Sigmoid colon (tissue), 3 donors: Measurements from ENCODE around the gene HUS1.
"Not testable (repeated sequence)": the region's sequence is repeated elsewhere in the genome, so short reads cannot be mapped to it uniquely, and the experiment has no call there.

ENCODE experiments used
- POLR2A ChIP-seq, 2 donors: fragments of 450-650 bp; IDR thresholded peaks; one replicate each; pipeline ENCODE4 v1.6.1; 2016; ENCODE audit warnings: antibody characterized with exemption in 2 of 2, mild to moderate bottlenecking in 2 of 2, moderate library complexity in 2 of 2
- TF ChIP-seq, protein P1 (sequence below), 4 experiments: fragments of 450-650 bp in 3 of 4; fragments of 200-600 bp in 1 of 4; IDR thresholded peaks; one replicate each; pipeline ENCODE4 v1.5.1; 2016 to 2019; ENCODE audit warnings: antibody characterized with exemption in 4 of 4, mild to moderate bottlenecking in 3 of 4, moderate library complexity in 2 of 4

DNA sequence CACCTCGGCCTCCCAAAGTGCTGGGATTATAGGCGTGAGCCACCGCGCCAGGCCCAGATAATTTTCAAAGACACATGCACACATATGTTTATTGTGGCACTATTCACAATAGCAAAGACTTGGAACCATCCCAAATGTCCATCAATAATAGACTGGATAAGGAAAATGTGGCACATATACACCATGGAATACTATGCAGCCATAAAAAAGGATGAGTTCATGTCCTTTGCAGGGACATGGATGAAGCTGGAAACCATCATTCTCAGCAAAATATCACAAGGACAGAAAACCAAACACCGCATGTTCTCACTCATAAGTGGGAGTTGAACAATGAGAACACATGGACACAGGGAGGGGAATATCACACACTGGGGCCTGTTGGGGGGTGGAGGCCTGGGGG is 1.2 kb upstream of the HUS1 start:
- TF ChIP-seq, protein P1, sequence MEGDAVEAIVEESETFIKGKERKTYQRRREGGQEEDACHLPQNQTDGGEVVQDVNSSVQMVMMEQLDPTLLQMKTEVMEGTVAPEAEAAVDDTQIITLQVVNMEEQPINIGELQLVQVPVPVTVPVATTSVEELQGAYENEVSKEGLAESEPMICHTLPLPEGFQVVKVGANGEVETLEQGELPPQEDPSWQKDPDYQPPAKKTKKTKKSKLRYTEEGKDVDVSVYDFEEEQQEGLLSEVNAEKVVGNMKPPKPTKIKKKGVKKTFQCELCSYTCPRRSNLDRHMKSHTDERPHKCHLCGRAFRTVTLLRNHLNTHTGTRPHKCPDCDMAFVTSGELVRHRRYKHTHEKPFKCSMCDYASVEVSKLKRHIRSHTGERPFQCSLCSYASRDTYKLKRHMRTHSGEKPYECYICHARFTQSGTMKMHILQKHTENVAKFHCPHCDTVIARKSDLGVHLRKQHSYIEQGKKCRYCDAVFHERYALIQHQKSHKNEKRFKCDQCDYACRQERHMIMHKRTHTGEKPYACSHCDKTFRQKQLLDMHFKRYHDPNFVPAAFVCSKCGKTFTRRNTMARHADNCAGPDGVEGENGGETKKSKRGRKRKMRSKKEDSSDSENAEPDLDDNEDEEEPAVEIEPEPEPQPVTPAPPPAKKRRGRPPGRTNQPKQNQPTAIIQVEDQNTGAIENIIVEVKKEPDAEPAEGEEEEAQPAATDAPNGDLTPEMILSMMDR (IDR thresholded peaks at IDR 0.05), result not testable (repeated sequence)
- TF ChIP-seq POLR2A (IDR thresholded peaks at IDR 0.05), result not testable (repeated sequence)
